GM23248 (cell line): ENCODE results near the gene STK32B.

Experiments used
- EZH2 ChIP-seq: fragments of 200-600 bp; sonication (generic); IDR thresholded peaks from 2 replicates; pipeline ENCODE4 v1.6.1; 2018; ENCODE audit warnings: antibody characterized with exemption, mild to moderate bottlenecking; ENCODE audit not compliant: insufficient read depth, poor library complexity, severe bottlenecking
- EZH2phosphoT487 ChIP-seq: fragments of 200-600 bp; sonication (generic); IDR thresholded peaks from 2 replicates; pipeline ENCODE4 v1.6.1; 2018; ENCODE audit warnings: antibody characterized with exemption, moderate library complexity, mild to moderate bottlenecking, low read depth; ENCODE audit not compliant: insufficient read depth

GRCh38 chr4:5435823-5436222 lies 384.5 kb downstream of the STK32B start:
- TF ChIP-seq EZH2 (no peak), EZH2phosphoT487 (no peak)
